HG02870 (cell line): ENCODE data around the gene DUOX1.

Experiments used
- ATAC-seq: cut with Tn5 transposase; IDR thresholded peaks from one replicate; pipeline ENCODE4 v1.9.1; 2021; ENCODE audit warnings: mild to moderate bottlenecking, moderate library complexity; ENCODE audit not compliant: unreplicated experiment

Gene DUOX1

DNA sequence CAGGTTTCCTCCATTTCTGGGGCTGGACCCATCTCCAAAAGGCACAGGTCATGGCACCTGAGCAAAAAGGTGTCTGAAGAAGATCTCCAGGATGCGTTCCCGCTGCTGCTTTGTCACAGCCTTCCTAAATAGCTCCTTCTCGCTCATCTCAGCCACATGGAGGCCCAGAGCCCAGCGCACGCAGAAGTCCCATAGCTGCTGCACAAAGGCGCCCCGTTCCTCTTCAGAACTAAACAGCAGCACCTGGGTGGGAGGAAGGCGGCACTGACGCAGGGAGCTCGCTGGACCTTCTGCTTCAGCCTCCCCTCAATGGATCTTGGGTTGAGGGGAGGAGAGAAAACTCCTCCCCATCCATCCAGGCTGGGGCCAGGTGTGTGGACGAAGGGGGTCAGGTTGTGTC is 24.2 kb upstream of the DUOX1 start:
- ATAC-seq = no peak

DNA sequence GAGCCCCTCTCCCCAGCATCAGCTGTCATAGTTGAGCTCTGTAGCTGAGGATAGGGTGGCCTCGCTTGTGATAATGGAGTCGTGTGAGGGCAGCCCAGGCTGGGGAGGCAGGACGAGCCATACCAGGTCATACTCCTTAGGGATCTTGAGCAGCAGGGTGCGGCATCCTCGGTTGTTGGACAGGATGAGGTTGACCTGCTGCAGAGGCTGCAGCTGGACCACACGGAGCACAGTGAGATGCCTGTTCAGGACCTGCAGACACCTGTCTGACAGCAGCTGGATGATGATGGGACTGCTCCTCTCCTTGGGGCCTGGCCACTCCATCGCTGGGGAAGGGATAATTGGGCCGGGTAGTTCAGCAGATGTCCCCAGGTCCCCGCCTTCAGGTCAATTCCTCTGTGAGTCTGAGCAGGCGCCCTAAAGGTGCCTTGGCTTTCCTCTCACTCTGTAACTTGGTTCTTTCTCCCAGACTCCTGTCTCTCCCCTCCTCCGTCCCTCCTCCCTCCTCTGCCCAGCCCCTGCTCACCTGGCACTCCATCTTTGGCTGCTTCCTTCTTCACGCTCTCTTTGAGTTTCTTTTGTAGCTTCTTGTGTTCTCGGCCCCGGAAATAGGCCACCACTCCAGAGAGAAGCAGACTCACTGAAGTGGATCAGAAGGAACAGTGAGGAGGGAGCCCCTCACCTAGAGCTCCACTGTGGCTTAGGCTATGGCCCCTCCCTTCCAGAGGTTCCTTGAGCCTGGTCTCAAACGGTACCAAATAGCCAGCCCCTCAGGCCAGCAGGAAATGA is 23.6 kb upstream of the DUOX1 start:
- ATAC-seq = no peak

DNA sequence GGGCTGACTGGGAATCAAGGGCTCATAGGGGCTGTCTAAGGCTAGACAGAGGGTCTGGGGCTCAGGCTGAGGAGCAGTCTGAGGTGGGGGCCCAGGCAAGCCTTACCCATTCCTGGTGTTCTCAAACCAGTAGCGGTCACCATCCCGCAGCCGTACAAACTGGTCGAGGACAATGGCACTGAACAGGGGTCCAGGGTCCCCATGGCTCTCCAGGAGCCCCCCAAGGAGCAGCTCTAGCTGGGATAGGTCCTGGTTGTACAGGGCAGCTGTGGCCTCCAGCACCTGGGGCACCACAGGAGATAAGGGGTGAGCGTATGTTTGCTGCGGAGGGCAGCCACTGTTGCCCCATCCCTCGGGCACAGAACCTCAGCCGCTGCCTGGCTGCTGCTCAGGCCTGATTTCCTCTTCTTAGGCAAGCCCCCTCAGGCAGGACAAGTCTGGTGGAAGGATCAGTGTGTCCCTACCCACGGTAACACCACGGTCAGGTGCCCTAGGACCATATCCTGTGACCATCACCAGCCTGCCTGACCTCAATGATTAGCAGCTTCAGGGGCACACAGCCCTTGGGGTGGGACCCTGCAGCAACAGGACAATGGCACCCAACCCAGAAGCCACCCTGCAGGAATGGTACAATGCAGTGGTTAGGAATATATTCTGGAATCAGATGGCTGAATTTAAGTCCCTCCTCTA is 21.7 kb upstream of the DUOX1 start:
- no peak for ATAC-seq

DNA sequence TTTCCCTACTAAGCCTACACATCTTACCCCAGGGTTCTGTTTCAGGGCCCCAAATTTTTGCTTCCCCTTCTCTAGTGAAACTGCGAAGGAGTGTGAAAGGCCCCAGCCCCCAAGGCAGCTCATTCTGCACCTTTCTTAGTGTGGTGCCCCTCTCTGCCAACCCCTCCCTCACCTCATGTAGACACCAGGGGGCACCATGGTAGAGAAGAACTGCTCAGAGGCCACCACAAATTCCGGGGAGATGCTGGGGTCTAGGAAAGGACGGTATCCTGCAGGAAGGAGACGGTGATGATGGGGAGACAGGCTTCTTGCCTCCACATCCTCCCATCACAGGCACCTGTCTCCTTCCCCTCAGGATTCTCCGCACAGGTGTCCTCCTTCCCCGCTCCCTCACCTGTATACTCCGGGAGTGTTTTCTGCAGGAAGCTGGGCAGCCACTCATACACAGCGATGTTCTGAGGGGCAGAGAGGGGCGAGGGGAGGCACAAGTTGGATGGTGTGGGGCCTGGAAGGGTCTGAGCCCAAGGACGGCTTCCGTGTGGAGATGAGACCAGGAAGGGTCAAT is 19.5 kb upstream of the DUOX1 start:
- no peak for ATAC-seq

DNA sequence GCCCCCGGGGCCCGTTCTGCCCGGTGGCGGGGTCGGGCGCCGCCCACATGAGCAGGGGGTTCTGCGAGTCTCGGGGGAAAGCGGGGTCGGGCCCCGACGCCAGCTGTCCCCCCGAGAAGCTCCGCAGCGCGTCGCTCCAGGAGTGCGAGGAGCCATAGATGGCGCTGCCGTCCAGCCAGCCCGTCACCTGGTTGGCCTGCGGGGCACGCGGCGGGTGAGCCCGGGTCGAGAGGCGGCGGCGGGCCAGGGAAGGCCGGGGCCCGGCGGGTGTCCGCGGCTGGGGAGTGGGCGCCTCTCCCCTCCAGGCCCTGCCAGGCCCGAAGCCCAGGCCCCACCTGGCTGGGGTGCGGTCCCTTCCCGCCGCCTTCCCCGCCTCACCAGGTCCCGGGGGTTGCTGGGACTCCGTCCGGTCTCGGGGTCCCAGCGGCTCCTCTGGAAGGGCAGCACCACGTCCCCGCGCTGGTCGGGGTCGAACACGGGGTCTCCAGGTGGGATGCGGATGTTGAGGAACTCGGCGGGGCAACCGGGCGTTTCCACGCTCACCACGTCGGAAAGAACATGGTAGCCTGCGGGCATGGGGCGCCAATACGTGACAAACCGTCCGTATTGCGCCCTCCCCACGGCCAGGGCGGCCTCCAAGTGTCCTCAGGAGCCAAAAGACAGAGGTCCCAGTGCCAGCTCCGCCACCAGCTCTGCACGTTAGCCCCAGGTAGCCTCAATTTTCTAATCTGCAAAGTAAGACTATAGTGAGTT is 18.2 kb upstream of the DUOX1 start:
- ATAC-seq = no peak

DNA sequence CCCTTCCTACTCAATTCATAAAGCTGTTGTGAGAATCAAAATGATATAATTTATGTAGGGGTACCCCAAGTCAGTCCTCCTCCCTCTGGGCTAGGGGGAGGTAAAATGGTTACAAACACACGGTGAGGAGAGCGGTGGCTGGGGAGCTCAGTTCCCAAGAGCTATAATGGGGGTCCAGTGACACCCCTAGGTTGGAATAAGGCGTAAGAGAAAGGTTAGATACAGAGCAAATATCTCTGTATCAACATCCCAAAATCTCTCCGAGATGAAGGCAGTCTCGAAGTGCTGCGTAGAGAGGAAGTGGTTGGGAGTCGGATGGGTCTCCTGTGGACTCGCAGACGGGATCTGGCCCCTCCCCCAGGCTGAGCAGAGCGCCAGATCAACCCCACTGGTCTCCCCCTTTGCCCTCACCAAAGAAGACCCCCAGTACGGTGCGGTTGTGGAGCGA is 17.6 kb upstream of the DUOX1 start:
- no peak for ATAC-seq

DNA sequence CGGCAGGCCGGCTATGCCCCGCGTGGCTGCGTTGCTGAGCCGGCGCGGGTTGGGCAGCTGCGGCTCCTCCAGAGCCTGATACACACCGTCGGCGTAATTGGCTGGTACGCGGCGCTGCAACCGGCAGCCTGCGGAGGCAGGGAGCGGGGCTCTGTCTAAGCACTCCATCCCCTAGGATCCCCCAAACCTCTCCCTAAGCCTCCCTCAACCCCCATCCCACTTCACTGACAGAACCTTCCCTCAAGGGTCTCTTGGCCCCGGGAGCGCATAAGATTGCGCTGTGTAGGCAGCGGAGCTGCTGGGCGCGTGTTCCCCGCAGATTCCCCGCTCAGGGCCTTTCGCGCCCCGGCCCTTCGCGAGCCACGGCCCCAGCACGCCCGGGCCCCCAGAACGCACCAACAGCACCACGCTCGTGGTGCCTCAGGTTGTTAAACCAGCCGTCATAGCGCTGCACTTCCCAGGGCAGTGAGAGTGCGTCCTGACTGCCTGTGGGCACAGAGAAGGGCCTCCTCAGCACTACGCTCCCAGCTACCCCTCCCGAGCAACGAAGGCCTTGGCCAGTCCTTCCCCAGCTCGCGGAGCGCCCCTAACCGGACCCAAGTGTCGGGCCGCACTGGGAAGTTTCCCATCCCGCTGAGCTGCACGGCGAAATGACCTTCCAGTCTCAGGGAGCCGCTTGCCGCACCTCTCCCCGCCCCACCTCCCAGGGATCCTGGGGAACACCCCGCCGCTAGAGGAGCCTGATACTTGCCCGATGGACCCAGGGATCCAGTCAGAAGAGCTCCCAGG is 17.0 kb upstream of the DUOX1 start:
- no peak for ATAC-seq

DNA sequence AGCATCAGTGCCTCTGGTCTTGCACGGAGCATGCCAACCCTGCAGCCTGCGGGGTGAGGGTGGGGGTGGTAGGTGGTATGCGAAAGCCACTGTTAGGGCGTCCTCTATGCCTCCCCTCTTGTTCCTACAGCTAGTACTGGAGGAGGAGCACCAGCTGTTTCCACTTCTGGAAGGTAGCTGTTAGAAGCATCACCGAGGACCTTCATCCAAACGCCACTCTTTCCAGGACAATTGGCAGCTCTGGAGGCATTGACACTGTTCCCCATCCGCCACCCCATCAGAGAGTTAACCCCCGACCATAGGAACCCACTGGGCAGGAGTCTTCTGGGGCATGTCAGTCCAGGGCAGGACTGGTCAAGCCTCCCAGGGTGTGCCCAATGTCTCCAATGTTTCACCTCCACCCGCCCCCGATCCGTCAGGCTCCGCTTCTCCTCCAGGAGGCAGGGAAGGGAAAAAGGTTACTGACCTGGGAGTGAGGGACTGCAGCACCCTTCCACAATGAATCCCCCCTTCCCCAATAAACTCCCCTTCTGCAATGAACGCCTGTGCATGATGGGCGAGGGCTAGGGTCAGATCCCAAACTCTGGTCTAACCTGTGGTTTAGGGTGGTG is 16.3 kb upstream of the DUOX1 start:
- no peak for ATAC-seq

DNA sequence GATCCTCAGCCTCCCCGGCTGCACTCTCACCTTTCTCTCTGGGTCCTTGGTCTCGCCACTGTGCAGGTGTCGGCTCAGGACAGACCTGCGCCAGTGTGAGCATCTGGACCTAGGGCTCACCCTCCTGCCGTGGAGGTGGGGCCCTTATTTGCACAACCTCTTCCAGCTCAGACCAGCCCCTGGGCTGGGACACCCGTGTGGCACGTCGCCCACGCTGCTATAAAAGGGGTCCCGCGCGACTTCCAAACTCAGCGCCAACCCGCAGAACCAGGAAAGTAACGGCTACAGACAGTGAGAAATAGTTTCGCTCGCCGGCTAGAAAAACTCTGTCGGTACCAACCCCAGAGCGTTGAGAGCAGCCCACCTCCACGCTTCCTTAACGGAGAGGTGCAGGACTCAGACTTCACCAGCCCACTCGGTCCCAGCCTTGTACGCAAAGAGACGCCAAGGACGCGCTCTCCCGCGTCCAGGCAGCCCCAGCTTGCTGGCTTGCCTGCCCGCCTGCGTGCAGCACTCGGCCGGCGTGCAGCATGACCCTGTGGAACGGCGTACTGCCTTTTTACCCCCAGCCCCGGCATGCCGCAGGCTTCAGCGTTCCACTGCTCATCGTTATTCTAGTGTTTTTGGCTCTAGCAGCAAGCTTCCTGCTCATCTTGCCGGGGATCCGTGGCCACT is 15.6 kb upstream of the DUOX1 start, which contains the start of the genes DUOX2 and DUOXA2:
Gene DUOX2 (minus strand): TSS at position 97 of the 675 bp plus-strand sequence. CDS start 761 bp downstream, outside the sequence.
Gene DUOXA2 (plus strand): TSS at position 251 of the 675 bp plus-strand sequence. CDS start 280 bp downstream, at position 531.
- no peak for ATAC-seq

DNA sequence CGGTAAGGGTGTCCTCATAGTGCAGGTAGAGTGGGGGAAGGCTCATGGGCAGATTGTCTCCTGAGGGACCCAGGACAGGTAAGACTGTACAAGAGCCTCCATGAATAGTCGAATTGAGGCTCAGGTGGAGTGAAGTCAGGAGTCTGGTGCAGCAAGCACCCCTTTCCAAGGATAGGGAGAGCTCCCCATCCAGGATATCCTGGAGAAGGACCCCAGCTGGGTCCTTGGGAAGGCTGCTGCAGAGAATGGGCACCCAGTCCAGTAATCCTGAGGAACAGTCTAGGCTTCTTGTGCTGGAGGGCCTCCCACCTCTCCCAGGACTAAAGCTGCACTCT is 15.1 kb upstream of the DUOX1 start:
- no peak for ATAC-seq

DNA sequence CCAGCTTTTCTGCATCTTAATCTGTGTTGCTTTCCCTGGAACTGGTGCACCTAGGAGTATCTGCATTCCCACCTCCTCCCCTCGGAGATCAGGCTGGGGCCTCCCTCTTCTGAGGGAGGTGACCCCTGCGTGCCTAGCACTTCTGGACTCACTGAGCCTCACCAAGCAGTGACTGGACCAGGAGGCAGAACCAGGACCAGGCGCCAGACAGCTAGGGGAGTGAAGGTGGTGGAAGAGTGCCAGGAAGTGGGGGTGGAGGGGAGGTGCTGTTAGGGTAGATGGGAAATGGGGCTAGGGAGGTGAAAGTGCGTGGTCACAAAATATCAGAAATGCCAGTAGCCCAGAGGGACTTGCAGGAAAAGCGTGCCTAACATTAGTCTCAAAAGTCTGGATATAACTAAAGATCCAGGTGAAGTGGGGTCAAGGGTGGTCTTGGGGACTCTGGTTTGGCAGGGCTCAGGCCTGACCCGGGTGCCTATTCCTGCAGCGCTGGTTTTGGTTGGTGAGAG is 14.4 kb upstream of the DUOX1 start:
- no peak for ATAC-seq

DNA sequence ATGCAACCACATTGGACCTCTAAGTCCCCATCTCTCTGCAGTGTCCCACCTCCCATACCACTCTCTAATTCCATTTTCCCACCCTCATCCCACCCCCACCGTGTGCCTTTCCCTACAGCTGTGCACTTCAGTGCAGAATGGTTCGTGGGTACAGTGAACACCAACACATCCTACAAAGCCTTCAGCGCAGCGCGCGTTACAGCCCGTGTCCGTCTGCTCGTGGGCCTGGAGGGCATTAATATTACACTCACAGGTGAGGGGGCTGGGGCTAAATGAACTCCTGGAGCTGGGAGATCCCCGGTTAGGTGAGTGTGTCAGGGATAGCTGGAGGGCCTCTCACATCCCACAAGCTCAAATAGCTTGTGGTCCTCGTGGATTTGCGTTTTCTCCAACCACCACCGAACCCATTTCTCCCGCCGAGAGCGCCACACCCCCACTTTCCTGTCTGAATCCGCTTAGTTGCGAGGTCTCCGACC is 13.8 kb upstream of the DUOX1 start:
- no peak for ATAC-seq

DNA sequence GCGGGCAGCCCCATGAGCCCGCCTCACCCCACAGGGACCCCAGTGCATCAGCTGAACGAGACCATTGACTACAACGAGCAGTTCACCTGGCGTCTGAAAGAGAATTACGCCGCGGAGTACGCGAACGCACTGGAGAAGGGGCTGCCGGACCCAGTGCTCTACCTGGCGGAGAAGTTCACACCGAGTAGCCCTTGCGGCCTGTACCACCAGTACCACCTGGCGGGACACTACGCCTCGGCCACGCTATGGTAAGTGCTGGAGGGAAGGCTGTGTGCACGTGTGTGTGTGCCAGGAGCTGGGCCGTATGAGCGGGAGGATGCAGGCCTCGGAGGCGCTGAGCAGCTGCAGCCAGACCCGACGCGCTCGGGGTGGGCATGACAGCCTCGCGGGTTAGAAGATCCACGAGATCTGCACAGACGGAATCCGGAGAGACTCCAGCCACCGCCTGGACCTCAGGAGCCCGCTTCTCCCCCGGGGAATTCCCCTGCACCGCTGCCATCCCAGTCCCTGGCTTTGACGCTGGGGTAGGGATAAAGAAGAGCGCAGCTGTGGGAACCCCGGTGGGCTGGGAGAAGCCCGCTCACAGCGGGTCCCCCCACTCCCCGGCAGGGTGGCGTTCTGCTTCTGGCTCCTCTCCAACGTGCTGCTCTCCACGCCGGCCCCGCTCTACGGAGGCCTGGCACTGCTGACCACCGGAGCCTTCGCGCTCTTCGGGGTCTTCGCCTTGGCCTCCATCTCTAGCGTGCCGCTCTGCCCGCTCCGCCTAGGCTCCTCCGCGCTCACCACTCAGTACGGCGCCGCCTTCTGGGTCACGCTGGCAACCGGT is 13.1 kb upstream of the DUOX1 start:
- no peak for ATAC-seq

DNA sequence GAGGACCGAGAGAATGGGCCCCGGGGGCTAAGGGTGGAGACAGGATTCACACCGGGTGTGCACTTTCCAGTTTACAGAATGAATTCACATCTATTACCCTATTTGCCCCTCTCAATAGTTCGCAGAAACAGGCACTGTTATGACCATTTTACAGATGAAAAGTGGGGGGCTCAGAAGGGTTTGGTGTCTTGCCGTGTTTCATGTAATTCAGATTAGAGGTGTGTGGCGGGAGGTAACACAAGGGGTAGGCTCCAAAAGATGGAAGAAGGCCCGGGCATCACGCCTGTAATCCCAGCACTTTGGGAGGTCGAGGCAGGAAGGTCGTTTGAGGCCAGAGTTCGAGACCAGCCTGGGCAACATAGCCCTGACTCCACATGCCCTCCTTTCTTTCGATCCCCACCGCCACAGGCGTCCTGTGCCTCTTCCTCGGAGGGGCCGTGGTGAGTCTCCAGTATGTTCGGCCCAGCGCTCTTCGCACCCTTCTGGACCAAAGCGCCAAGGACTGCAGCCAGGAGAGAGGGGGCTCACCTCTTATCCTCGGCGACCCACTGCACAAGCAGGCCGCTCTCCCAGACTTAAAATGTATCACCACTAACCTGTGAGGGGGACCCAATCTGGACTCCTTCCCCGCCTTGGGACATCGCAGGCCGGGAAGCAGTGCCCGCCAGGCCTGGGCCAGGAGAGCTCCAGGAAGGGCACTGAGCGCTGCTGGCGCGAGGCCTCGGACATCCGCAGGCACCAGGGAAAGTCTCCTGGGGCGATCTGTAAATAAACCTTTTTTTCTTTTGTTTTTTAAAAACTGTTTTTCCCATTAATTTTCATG is 12.3 kb upstream of the DUOX1 start:
- peak; percentile 8 for ATAC-seq

DNA sequence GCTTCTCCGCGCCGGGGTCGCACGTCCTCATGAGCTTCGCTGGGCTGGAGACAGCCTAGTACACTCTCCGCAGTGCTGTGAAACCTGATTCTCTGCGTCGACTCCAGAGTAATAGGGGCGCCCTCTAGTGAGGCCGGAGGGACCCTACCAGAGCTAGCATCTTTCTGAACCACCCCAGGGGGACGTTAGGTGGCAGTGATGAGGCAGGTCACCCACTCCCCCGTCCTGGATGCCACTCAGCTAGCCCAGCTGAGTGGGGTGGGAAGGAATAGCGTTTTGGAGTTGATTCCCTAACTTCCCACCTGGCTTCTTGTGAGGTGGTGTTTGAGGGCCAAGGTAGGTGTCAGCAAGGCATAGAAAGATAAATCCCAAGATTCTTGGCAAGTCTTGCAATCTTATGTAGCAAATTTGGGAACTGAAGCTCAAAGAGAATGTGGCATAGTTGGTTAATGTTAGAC is 11.6 kb upstream of the DUOX1 start:
- ATAC-seq = peak; percentile 93

DNA sequence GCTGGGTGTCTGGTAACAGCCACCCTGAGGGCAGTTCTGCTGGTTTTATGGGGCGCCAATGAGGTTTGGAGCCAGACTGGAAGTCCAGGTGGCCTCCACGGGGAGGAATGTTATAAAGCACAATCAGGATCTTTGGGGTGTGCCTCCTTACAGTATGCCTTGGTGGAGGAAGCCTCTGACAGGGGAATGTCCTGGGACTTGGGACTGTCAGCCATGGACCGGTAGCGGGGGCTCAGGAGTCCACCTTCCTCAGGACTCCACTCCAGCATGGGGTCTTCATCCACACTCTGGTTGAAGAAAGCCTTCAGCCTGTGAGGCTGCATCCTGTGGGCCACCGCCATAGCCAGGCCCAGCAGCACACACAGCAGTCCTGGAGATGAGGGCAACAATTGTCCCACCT is 10.8 kb upstream of the DUOX1 start:
- no peak for ATAC-seq
